Urothelium cell line (cell line): ENCODE results near the gene DNAH1.

Source experiments
- DNase-seq: peaks from one replicate; pipeline ENCODE4 v3.0.0; 2011; ENCODE audit warnings: low spot score, mixed read lengths
- FAIRE-seq: peaks from 2 replicates; lab custom pipeline; 2011; peaks lifted over from hg19 to GRCh38; lab: Jason Lieb, UNC

DNAH1 gene

DNA sequence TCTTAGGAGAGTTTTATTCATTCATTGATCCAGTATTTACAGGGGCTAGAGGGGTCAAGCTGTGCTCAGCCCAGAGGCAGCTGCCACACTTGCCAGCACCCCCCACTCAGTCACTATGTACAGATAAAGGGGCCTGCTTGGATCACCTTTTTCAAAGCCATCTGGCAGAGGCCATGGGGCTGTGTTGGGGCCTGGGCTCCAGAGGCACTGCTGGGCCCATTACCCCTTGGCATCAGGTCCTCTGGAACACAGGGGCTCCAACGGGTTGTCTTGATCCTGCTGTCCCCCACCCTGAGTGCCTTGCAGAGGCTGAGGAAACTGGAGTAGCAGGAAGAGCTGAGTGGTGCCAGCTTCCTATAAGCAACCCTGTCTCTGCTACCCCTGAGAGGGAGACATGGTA lies 84.9 kb downstream of the DNAH1 start:
- DNase-seq: no peak
- no peak for FAIRE-seq

GRCh38 chr3:52401551-52401950 lies 85.4 kb downstream of the DNAH1 start:
- FAIRE-seq: no peak
- no peak for DNase-seq

DNA sequence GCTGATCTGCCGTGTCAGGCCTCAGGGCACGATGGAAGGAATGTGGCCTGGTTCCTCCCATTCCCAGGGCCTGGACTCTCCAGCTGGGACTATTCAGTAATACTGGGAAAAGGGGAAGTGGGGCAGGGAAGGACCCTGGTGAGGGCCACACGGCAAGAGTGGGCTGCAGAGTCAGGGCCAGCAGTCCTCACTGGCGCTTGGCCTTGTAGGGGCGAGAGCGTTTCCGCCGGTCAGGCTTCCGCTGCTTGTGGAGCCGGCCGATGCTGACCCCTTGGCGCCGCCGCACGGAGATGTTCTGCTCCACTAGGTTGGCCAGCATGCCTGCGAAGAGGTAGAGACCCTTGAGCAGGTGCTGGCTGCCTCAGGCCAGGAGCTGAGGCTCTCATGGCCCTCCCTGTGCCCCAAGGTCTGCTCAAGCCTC lies 86.0 kb downstream of the DNAH1 start:
- FAIRE-seq (no peak), DNase-seq (no peak)

DNA sequence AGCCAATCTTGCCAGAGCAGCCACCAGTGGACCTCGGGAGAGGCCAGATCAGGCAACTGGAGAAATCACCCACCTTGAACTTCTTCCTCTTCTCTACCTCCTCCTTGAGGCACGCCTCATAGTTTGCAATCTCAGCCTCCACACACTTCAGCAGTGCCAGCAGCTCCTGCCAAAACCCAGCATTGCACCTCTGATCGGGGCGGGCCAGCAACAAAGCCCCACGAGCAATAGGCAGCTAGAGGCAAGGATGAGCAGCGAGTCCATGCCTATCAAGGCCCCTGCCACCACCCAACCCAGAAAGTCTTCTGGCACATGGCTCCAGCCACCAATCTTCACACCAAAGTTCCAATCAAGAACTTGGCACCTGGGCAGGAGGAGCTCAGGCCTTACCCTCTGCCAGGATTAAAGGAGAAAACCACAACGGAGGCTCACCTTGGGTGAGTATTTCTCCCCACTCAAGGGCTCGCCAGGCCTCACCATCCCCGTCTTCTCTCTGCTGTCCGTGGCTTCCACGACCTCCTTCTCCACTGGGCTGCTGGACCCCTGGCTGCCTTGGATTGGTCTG lies 86.7 kb downstream of the DNAH1 start:
- FAIRE-seq: no peak
- DNase-seq: no peak

- FAIRE-seq: no peak
- no peak for DNase-seq
Measured at GRCh38 chr3:52403271-52403841, 87.2 kb downstream of the DNAH1 start.

GRCh38 chr3:52403955-52404354 lies 87.8 kb downstream of the DNAH1 start:
- FAIRE-seq (no peak), DNase-seq (no peak)

DNA sequence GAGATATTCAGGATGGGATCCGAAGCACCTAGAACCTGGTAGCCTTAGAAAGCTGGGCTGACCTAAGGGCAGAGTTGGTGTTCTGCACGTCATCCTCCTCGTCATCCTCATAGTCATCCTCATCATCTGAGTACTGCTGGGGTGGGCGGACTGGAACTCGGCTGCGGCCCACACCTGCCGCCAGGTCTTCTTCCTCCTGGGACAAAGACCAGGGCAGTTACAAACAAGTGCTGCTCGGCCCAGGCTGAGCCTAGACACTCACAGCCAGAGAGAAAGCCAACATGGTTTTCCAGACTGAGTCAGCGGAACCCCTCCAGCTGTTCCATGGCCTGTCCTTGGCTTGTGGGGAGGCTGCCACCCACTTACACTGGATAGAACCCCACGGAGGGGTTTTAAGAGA lies 88.3 kb downstream of the DNAH1 start:
- DNase-seq (no peak), FAIRE-seq (no peak)

- no peak for DNase-seq
- FAIRE-seq: no peak
Measured at GRCh38 chr3:52405066-52405465, 88.9 kb downstream of the DNAH1 start.

GRCh38 chr3:52405601-52406110 lies 89.5 kb downstream of the DNAH1 start:
- FAIRE-seq (no peak), DNase-seq (no peak)

DNA sequence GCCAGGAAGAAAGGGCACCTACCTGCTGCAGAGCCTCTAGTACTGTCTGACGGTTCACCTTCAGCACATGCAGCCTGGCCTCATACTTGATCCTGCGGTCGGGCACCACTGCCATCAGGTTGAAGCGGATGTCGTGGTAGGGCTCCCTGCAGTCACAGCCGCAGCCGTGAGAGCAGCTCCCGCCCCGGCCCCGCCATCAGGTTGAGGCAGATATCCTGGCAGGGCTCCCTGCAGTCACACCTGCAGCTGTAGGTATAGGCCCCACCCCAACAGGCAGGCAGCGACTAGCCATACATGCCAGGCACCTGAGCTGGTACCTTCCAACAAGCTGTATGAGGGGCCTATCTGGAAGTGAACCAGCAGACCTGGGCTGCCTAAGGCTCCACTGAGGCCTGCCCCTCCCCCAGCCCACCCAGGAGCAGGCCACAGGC lies 90.1 kb downstream of the DNAH1 start:
- DNase-seq (no peak), FAIRE-seq (no peak)

DNA sequence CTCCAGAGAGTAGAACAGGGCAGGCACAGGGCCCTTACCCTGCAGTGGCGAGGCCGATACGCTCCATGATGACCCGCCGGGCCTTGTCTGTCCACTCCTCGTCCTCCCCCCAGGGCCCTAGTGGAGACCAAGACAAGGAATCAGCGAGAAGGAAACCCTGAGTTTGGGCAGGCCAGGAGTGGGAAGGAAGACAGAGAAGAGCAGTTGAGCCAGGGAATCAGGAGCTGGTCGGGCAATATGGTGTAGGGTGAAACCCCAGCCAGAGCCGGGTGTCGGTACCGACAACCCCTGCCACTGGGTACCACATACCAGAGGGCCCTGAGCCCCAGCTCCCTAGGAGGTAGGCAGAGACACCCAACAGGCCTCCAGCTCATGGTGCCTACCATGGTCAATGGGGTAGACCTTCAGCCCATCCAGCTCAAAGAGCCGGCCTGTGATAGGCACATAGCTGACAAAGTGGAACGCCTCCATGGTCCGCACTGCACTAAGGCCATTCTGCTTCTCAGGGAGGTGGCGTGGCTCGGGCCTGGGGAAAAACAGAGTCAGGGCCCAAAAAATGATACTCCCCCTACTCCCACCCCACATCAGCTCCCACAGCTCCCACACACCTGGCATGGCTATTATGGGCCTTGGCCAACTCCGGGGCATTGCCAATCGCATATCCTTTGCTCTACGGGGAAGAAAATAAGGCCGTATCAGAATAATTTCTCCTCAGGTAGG lies 90.8 kb downstream of the DNAH1 start:
- FAIRE-seq: no peak
- no peak for DNase-seq

- DNase-seq (no peak), FAIRE-seq (no peak)
Measured at GRCh38 chr3:52407779-52408178, 91.7 kb downstream of the DNAH1 start.

DNA sequence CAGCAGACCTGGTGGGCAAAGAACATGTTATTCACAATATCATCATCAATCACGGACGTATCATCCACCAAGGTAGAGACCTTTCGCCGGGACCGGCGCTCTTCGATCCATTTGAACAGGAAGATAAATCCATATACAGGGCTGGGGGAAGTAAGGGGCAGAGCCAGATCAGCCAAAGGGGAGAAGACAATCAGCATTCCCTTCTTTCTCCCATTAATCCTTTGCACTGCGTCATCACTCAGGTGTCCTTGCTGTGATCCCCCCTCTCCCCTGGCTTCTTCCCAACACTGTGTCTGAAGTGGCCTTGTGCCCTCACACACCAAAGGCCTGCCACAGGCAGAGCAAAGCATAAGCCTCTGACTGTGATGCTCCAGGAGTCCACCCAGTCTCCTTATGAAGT lies 92.3 kb downstream of the DNAH1 start:
- no peak for FAIRE-seq

GRCh38 chr3:52415800-52416199 lies 99.7 kb downstream of the DNAH1 start:
- DNase-seq (no peak), FAIRE-seq (no peak)

More for the DNA sequence above, 92.3 kb downstream of the DNAH1 start:
- DNase-seq: no peak

- no peak for FAIRE-seq
Measured at GRCh38 chr3:52420388-52420787, 104.3 kb downstream of the DNAH1 start.

GRCh38 chr3:52422669-52423068 lies 106.5 kb downstream of the DNAH1 start:
- DNase-seq (no peak), FAIRE-seq (no peak)

More at GRCh38 chr3:52420388-52420787, 104.3 kb downstream of the DNAH1 start:
- no peak for DNase-seq

DNA sequence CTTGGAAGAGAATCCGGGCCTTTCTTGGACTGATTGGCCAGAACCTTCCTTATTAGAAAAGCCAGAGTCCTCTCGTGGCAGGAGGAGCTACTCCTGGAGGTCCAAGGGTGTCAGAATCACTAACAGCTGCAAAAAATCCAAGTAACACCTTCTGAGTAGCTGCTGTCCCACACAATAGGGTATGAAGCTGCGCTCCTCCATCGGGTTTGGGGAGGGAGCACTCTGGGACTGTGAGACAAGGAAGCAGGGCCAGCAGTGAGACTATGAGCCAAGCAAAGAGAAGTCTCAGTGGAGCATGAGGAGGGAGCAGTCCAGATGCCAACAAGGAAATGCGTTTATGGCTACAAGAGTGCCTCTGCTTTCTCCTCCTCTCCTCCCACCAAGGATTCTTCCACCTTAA lies 107.1 kb downstream of the DNAH1 start:
- FAIRE-seq (no peak), DNase-seq (no peak)

DNA sequence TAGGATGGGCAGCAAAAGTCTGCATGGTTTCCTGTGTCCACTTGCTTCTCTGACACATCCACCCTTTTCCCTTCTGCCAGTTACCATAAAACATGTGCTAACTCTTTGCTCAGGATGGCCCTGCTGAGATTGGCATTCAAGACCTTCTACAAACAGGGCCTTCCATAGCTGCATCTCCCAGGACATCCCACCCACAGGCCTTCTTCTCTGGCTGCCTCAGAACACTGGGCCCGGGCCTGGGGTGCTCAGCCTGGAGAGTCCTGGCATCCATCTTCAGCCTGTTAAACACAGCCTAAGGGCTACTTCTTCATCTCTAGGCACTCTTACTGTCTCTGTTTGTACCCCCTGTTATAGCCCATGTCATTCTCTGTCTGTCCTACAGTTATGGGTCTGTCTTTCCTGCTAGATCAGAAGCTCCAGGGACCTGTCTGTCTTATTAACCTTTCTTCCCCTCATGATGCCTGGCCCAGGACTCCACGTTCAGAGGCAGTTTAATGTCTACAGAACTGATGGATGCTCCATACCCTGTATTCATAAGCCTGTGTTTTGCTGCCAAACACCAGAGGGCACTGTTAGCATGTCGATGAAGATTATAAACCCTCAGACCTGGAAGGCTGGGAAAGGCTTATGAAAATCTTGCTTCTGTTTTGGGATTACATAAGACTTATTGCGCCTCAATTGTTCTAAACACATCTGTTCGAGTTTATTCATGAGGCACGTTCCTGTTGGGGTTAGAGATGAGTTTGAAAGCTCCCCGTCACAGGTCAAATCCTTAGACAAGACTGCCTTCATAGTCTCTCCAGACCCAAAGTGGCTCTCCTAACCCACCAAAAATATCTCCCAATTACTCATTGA lies 112.3 kb downstream of the DNAH1 start:
- DNase-seq (peak; percentile 61), FAIRE-seq (no peak)

GRCh38 chr3:52429031-52429430 lies 112.9 kb downstream of the DNAH1 start:
- FAIRE-seq: no peak
- DNase-seq: no peak

GRCh38 chr3:52429779-52430415 lies 113.8 kb downstream of the DNAH1 start:
- FAIRE-seq (no peak), DNase-seq (no peak)

DNA sequence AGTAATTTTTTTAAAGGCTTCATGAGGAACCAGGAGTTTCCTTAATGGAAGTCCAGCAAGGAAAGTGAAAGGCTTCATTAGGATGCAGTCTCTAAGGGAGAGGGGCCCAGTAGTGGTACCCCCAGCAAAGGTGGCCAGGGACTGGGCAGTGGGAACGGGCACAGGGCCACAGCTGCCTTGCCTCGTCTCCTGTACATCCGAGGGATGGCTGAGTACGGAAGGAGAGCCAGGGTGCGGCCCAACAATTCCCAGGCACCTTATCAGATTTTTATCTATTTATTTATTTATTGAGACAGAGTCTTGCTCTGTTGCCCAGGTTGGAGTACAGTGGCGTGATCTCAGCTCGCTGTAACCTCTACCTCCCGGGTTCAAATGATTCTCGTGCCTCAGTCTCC lies 114.3 kb downstream of the DNAH1 start:
- no peak for FAIRE-seq
- DNase-seq: no peak
